Measurements from ENCODE around the gene LRCH1. TPM values are rescaled to one million over a fixed set of nuclear protein-coding genes. Genes with fewer than 3 reads are reported as not detected.

The LRCH1 gene
- total and polyA plus RNA-seq, 2 of the 13 experiments (the other 11 are each of a cell fraction or from before 2014, with no cell fraction given) = 4.1 to 12.6 TPM

GRCh38 chr13:46621792-46622629, 69.0 kb downstream of the LRCH1 start (continued):
- TF ChIP-seq, protein P1, sequence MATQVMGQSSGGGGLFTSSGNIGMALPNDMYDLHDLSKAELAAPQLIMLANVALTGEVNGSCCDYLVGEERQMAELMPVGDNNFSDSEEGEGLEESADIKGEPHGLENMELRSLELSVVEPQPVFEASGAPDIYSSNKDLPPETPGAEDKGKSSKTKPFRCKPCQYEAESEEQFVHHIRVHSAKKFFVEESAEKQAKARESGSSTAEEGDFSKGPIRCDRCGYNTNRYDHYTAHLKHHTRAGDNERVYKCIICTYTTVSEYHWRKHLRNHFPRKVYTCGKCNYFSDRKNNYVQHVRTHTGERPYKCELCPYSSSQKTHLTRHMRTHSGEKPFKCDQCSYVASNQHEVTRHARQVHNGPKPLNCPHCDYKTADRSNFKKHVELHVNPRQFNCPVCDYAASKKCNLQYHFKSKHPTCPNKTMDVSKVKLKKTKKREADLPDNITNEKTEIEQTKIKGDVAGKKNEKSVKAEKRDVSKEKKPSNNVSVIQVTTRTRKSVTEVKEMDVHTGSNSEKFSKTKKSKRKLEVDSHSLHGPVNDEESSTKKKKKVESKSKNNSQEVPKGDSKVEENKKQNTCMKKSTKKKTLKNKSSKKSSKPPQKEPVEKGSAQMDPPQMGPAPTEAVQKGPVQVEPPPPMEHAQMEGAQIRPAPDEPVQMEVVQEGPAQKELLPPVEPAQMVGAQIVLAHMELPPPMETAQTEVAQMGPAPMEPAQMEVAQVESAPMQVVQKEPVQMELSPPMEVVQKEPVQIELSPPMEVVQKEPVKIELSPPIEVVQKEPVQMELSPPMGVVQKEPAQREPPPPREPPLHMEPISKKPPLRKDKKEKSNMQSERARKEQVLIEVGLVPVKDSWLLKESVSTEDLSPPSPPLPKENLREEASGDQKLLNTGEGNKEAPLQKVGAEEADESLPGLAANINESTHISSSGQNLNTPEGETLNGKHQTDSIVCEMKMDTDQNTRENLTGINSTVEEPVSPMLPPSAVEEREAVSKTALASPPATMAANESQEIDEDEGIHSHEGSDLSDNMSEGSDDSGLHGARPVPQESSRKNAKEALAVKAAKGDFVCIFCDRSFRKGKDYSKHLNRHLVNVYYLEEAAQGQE (IDR thresholded peaks at IDR 0.05; ENCODE audit: borderline replicate concordance in 1 of 2, low read depth in 1 of 2, low read length in 2 of 2) = no peak
- TF ChIP-seq ZNF709 (CRISPR knock-in tag; IDR thresholded peaks at IDR 0.05) = no peak
- TF ChIP-seq DNMT1 (CRISPR knock-in tag; IDR thresholded peaks at IDR 0.05) = no peak
- no peak for TF ChIP-seq GTF2F1 (IDR thresholded peaks at IDR 0.05; ENCODE audit: low read length)
- no peak for TF ChIP-seq ZNF281 (CRISPR knock-in tag; IDR thresholded peaks at IDR 0.05; ENCODE audit: borderline replicate concordance)
- no peak for TF ChIP-seq ATF2 (CRISPR knock-in tag; IDR thresholded peaks at IDR 0.05)
- no peak for TF ChIP-seq CBX2 (IDR thresholded peaks at IDR 0.05; ENCODE audit: low read depth, low read length)
- TF ChIP-seq CBX2 (CRISPR knock-in tag; IDR thresholded peaks at IDR 0.05; ENCODE audit: low read depth) = no peak
- TF ChIP-seq ARID5B (CRISPR knock-in tag; IDR thresholded peaks at IDR 0.05) = peak; percentile 22; the same call in 1 of the 2 replicates
- TF ChIP-seq, protein P2, sequence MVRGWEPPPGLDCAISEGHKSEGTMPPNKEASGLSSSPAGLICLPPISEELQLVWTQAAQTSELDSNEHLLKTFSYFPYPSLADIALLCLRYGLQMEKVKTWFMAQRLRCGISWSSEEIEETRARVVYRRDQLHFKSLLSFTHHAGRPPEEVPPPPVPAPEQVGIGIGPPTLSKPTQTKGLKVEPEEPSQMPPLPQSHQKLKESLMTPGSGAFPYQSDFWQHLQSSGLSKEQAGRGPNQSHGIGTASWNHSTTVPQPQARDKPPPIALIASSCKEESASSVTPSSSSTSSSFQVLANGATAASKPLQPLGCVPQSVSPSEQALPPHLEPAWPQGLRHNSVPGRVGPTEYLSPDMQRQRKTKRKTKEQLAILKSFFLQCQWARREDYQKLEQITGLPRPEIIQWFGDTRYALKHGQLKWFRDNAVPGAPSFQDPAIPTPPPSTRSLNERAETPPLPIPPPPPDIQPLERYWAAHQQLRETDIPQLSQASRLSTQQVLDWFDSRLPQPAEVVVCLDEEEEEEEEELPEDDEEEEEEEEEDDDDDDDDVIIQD (CRISPR knock-in tag; IDR thresholded peaks at IDR 0.05; ENCODE audit: low read depth) = no peak; the same call in 1 of the 2 replicates
- TF ChIP-seq CEBPG (CRISPR knock-in tag; IDR thresholded peaks at IDR 0.05) = 0 out of 2 replicates have a peak, but pooled peaks have one; percentile 3
- no peak for TF ChIP-seq HHEX (CRISPR knock-in tag; IDR thresholded peaks at IDR 0.05)
- TF ChIP-seq RXRB (CRISPR knock-in tag; IDR thresholded peaks at IDR 0.05; ENCODE audit: borderline replicate concordance) = no peak
- TF ChIP-seq ZNF878 (CRISPR knock-in tag; IDR thresholded peaks at IDR 0.05) = no peak
- no peak for TF ChIP-seq ZNF83 (CRISPR knock-in tag; IDR thresholded peaks at IDR 0.05; ENCODE audit: borderline replicate concordance)

All from HepG2 (cell line).